Astrocyte (in vitro differentiated cells and primary cell): ENCODE measurements around the gene COA5.

Experiments used
- CTCF ChIP-seq: IDR thresholded peaks from 2 replicates; pipeline ENCODE4 v1.5.1; 2011; ENCODE audit warnings: low read depth, mild to moderate bottlenecking, inconsistent platforms, low read length, moderate library complexity; ENCODE audit not compliant: insufficient read depth
- EZH2 ChIP-seq: IDR thresholded peaks from 2 replicates; pipeline ENCODE4 v1.6.1; 2012; ENCODE audit warnings: mild to moderate bottlenecking, low read length, inconsistent platforms; ENCODE audit not compliant: insufficient read depth

DNA sequence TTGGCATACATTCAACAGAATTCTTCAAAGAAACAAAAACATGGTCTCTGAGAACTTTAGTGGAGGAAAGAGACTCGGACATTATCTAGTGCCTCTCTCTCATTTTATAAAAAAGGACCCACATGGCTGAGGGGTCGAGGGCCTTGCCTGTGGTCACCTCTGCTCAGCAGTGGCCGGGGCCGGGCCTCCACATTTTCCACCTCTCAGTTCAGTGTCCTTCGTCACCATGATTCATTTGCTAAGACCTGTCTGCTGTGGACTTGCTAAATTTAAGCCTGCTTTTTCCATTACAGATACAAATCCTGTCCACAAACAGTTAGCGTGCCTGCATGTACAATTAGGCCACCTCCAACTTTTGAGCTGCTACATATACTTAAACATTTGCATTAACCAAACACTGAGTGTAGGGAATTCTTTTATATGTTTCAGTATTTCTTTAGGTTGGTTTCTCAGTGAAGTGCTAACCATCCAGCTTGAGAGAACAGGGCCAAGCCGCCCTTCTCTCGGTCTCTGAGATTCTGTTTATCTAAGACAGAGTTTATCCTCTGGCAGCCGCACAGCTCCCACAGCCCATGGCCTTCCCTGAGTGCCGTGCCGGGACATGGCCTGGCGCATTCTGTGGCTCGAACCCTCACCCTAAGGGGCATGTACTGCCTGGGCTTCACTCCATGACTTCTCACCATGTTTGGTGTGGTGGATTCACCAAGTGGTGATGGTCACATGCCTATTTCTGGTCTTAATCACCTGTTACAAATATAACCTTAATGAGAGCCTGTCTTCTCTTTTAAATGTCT is 46.2 kb downstream of the COA5 start:
- TF ChIP-seq CTCF (no peak), EZH2 (no peak)
